ENCODE measurements around the gene USP32.

The USP32 gene

DNA sequence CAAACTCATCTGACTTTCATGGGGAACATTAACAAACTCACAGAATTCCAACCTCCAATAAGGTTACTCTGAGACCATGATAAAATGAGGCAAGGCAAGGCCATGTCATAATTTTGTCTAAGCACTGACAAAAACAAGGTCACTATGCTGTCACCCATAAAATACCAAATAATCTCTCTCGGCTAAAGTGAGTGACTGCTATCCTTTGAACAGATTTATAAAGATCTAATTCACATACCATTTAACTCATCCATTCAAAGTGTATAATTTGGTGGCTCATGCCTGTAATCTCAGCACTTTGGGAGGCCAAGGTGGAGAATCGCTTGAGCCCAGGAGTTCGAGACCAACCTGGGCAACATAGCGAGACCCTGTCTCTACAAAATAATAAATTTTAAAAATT is 262.8 kb downstream of the USP32 start:
- Histone ChIP-seq H3K4me1 (ENCODE audit: insufficient read depth, low read length, poor library complexity, severe bottlenecking) (no peaks in the 10 kb centered on the region), H3K36me3 (ENCODE audit: insufficient read depth, low read length) (no peaks in the 10 kb centered on the region), H3K4me2 (ENCODE audit: low read depth, low read length, poor library complexity, severe bottlenecking) (no peak overlapping the region), H4K20me1 (ENCODE audit: insufficient read depth, low read length, poor library complexity, severe bottlenecking) (no peaks in the 10 kb centered on the region), H3F3A (ENCODE audit: low read depth) (no peaks in the 10 kb centered on the region), H3K9me2 (replicated peaks; ENCODE audit: low read depth, low read length) (no peaks in the 10 kb centered on the region), H2AFZ (ENCODE audit: low read length) (no peak overlapping the region), H3K4me3 (ENCODE audit: low read length, poor library complexity, severe bottlenecking) (no peak overlapping the region), H3K9me3 (ENCODE audit: insufficient read depth, low read depth, low read length) (no peaks in the 10 kb centered on the region), H3K79me2 (ENCODE audit: insufficient read depth, low read length) (no peaks in the 10 kb centered on the region), H3K27me3 (ENCODE audit: insufficient read depth, low read length, poor library complexity, severe bottlenecking) (no peaks in the 10 kb centered on the region), H3K9ac (ENCODE audit: low read depth, low read length, poor library complexity, severe bottlenecking) (no peak overlapping the region)
- TF ChIP-seq EZH2phosphoT487 (IDR thresholded peaks at IDR 0.05; ENCODE audit: borderline replicate concordance) (no peak), CTCF (conservative IDR thresholded peaks at IDR 0.05; ENCODE audit: low read length) (no peak)

Measured in Loucy (cell line).